HepG2 (cell line): ENCODE measurements around the gene AGER. TPM values are rescaled to one million over a fixed set of nuclear protein-coding genes. Genes with fewer than 3 reads are reported as not detected.

Experiments
- ATAD3A ChIP-seq: sonication (generic); formaldehyde crosslinking; IDR thresholded peaks from 2 replicates; pipeline ENCODE4 v1.4.0; 2020; ENCODE audit warnings: missing genetic modification reagents
- ATF7 ChIP-seq, 2 experiments: fragments of 450-650 bp in 1 of 2; sonication (generic) in 1 of 2; formaldehyde crosslinking in 1 of 2; IDR thresholded peaks; 2 replicates each; pipeline versions ENCODE4 v1.4.0 to v1.6.1; 2016 to 2020; ENCODE audit warnings: antibody characterized with exemption in 1 of 2, mild to moderate bottlenecking in 1 of 2, missing genetic modification reagents in 1 of 2
- EZH2 ChIP-seq: conservative IDR thresholded peaks from 2 replicates; pipeline ENCODE4 v1.6.1; 2012; ENCODE audit warnings: mild to moderate bottlenecking, low read depth, low read length, moderate library complexity
- HNRNPL ChIP-seq: fragments of 200-400 bp; formaldehyde crosslinking; IDR thresholded peaks from 2 replicates; pipeline ENCODE4 v1.6.1; 2017; ENCODE audit warnings: mild to moderate bottlenecking, low read depth, low read length
- KDM5B ChIP-seq: sonication (generic); formaldehyde crosslinking; IDR thresholded peaks from 2 replicates; pipeline ENCODE4 v1.4.0; 2020; ENCODE audit warnings: missing genetic modification reagents, mild to moderate bottlenecking, borderline replicate concordance
- NPAS2 ChIP-seq: sonication (generic); formaldehyde crosslinking; IDR thresholded peaks from 2 replicates; pipeline ENCODE4 v1.8.0; 2022; ENCODE audit warnings: mild to moderate bottlenecking, missing genetic modification reagents, borderline replicate concordance
- NR2F2 ChIP-seq: IDR thresholded peaks from 2 replicates; pipeline ENCODE4 v1.6.1; 2012; ENCODE audit warnings: low read depth, inconsistent platforms, borderline replicate concordance
- PHF20 ChIP-seq: sonication (generic); formaldehyde crosslinking; IDR thresholded peaks from 2 replicates; pipeline ENCODE4 v1.5.0; 2020; ENCODE audit warnings: mild to moderate bottlenecking, missing genetic modification reagents
- PRDM10 ChIP-seq: sonication (generic); formaldehyde crosslinking; IDR thresholded peaks from 2 replicates; pipeline ENCODE4 v1.4.0; 2020; ENCODE audit warnings: low read depth, missing genetic modification reagents
- RXRA ChIP-seq: sonication (generic); formaldehyde crosslinking; IDR thresholded peaks from 2 replicates; pipeline ENCODE4 v1.5.1; 2020; ENCODE audit warnings: missing genetic modification reagents
- SETDB1 ChIP-seq: sonication (generic); formaldehyde crosslinking; IDR thresholded peaks from 2 replicates; pipeline ENCODE4 v1.5.1; 2020; ENCODE audit warnings: missing genetic modification reagents, mild to moderate bottlenecking, borderline replicate concordance
- SRSF4 ChIP-seq: fragments of 200-400 bp; formaldehyde crosslinking; IDR thresholded peaks from one replicate; pipeline ENCODE4 v1.6.1; 2018; ENCODE audit warnings: mild to moderate bottlenecking, low read depth, low read length, moderate library complexity; ENCODE audit not compliant: poor library complexity, severe bottlenecking
- ZC3H4 ChIP-seq: sonication (generic); formaldehyde crosslinking; IDR thresholded peaks from 2 replicates; pipeline ENCODE4 v1.4.0; 2020; ENCODE audit warnings: missing genetic modification reagents, borderline replicate concordance
- ZFP36 ChIP-seq: fragments of 150-350 bp; IDR thresholded peaks from 2 replicates; pipeline ENCODE4 v1.6.1; 2018; ENCODE audit warnings: borderline replicate concordance, low read length, low read depth; ENCODE audit not compliant: partially characterized antibody
- ZNF230 ChIP-seq: sonication (generic); formaldehyde crosslinking; IDR thresholded peaks from 2 replicates; pipeline ENCODE4 v1.4.0; 2020; ENCODE audit warnings: mild to moderate bottlenecking, missing genetic modification reagents
- ZNF33B ChIP-seq: sonication (generic); formaldehyde crosslinking; IDR thresholded peaks from 2 replicates; pipeline ENCODE4 v1.5.1; 2020; ENCODE audit warnings: mild to moderate bottlenecking, missing genetic modification reagents
- ZNF580 ChIP-seq: IDR thresholded peaks from 2 replicates; pipeline ENCODE4 v1.6.1; 2016; ENCODE audit warnings: low read depth, borderline replicate concordance
- ZNF747 ChIP-seq: sonication (generic); formaldehyde crosslinking; IDR thresholded peaks from 2 replicates; pipeline ENCODE4 v1.8.1; 2023; ENCODE audit warnings: missing genetic modification reagents, mild to moderate bottlenecking, borderline replicate concordance
- polyA plus RNA-seq, 8 experiments: library from polyadenylated mRNA; depleted of rRNA in 3 of 8; stranded (reverse) in 7 of 8; unstranded in 1 of 8; fragments of >200 nt; fragmentation: Illumina TruSeq in 4 of 8; extraction: Trizol in 4 of 8; gene quantifications; 2 replicates each; pipeline versions ENCODE4 v1.2.1 to v1.2.3, GENCODE V29; 2011 to 2016; ENCODE audit warnings: low read depth in 4 of 8, missing spikeins in 1 of 8, mixed read lengths in 1 of 8; ENCODE audit not compliant: insufficient read depth in 1 of 8
- total RNA-seq, 5 experiments: library from RNA; depleted of rRNA; stranded (reverse); fragments of >200 nt; fragmentation: Illumina TruSeq; extraction: Trizol; gene quantifications; 2 replicates each; pipeline ENCODE4 v1.2.3, GENCODE V29; 2016; ENCODE audit warnings: low read depth in 1 of 5
- TF ChIP-seq, protein P1 (sequence below): IDR thresholded peaks from 2 replicates; pipeline ENCODE4 v1.6.1; 2016; ENCODE audit warnings: control low read depth
- TF ChIP-seq, protein P2 (sequence below): sonication (generic); formaldehyde crosslinking; IDR thresholded peaks from 2 replicates; pipeline ENCODE4 v1.4.0; 2020; ENCODE audit warnings: missing genetic modification reagents

AGER gene
- total and polyA plus RNA-seq, 2 of the 13 experiments (the other 11 are each of a cell fraction or from before 2014, with no cell fraction given) = 1.9 to 5.1 TPM

DNA sequence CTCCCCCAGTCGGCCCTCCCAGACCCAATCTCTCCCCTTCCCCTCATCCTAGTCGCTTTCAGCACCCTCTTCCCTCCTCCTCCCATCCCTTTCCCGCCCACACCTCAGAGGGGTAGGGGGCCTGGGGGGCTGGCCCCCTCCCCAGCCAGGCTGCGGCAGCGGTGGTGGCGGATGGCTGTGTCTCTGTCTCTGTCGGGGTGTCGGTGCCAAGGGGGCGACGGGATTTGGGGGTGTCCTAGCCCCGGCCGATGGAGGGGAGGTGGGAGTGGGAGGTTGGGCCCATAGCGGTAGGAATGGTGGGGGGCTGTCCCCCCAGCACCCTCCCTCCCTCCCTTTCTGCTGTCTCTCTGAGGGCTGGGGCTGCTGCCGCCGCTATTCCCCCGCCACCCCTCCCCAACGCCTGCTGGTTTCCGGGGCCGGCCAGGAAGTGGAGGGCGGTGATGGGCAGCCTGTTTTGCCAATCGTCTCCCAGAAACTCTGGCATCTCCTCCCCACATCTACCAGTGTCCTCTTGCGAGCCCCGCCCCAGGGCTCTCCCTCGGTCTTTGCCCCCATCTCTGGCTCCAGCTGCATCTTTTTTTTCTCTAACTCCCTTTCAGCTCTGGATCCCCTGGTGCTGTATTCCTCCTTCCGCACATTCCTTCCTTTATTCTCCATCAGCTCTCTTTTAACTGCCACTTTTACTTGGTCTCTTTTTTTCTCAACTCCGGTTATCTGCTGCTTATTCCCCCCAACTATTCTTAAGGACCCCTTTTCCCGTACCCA is 8.2 kb downstream of the AGER start, which contains the start of gene AGPAT1 (continued):
- no peak for TF ChIP-seq SETDB1
- TF ChIP-seq PHF20 = no peak; the same call in 1 of the 2 replicates
- 0 out of 2 replicates have a peak, but pooled peaks have one; percentile 57 for TF ChIP-seq HNRNPL
- TF ChIP-seq ZNF230 (CRISPR knock-in tag) = no peak; the same call in 1 of the 2 replicates
- TF ChIP-seq EZH2 = no peak
- no peak for TF ChIP-seq NPAS2 (CRISPR knock-in tag)
- no peak for TF ChIP-seq ZC3H4 (CRISPR knock-in tag)
- peak; percentile 29; the same call in 1 of the 2 replicates for TF ChIP-seq RXRA (CRISPR knock-in tag)
- TF ChIP-seq, protein P1, sequence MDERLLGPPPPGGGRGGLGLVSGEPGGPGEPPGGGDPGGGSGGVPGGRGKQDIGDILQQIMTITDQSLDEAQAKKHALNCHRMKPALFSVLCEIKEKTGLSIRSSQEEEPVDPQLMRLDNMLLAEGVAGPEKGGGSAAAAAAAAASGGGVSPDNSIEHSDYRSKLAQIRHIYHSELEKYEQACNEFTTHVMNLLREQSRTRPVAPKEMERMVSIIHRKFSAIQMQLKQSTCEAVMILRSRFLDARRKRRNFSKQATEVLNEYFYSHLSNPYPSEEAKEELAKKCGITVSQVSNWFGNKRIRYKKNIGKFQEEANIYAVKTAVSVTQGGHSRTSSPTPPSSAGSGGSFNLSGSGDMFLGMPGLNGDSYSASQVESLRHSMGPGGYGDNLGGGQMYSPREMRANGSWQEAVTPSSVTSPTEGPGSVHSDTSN (CRISPR knock-in tag) = peak; percentile 98
- TF ChIP-seq PRDM10 (CRISPR knock-in tag) = peak; percentile 41; the same call in 1 of the 2 replicates
- TF ChIP-seq ATAD3A (CRISPR knock-in tag) = no peak
- TF ChIP-seq, protein P2, sequence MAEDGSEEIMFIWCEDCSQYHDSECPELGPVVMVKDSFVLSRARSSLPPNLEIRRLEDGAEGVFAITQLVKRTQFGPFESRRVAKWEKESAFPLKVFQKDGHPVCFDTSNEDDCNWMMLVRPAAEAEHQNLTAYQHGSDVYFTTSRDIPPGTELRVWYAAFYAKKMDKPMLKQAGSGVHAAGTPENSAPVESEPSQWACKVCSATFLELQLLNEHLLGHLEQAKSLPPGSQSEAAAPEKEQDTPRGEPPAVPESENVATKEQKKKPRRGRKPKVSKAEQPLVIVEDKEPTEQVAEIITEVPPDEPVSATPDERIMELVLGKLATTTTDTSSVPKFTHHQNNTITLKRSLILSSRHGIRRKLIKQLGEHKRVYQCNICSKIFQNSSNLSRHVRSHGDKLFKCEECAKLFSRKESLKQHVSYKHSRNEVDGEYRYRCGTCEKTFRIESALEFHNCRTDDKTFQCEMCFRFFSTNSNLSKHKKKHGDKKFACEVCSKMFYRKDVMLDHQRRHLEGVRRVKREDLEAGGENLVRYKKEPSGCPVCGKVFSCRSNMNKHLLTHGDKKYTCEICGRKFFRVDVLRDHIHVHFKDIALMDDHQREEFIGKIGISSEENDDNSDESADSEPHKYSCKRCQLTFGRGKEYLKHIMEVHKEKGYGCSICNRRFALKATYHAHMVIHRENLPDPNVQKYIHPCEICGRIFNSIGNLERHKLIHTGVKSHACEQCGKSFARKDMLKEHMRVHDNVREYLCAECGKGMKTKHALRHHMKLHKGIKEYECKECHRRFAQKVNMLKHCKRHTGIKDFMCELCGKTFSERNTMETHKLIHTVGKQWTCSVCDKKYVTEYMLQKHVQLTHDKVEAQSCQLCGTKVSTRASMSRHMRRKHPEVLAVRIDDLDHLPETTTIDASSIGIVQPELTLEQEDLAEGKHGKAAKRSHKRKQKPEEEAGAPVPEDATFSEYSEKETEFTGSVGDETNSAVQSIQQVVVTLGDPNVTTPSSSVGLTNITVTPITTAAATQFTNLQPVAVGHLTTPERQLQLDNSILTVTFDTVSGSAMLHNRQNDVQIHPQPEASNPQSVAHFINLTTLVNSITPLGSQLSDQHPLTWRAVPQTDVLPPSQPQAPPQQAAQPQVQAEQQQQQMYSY (CRISPR knock-in tag) = no peak
- TF ChIP-seq ZFP36 = no peak
- TF ChIP-seq SRSF4 = no peak
- TF ChIP-seq ATF7 (IDR thresholded peaks at IDR 0.05) = no peak
- no peak for TF ChIP-seq ATF7 (CRISPR knock-in tag; IDR thresholded peaks at IDR 0.05)
- no peak for TF ChIP-seq NR2F2
- TF ChIP-seq KDM5B = peak; percentile 89; the same call in 1 of the 2 replicates
- TF ChIP-seq ZNF580 = no peak; the same call in 1 of the 2 replicates
- TF ChIP-seq ZNF33B (CRISPR knock-in tag) = 0 out of 2 replicates have a peak, but pooled peaks have one; percentile 25
- no peak; the same call in 1 of the 2 replicates for TF ChIP-seq ZNF747 (CRISPR knock-in tag)
